ENCODE data around the gene MBNL2. TPM values are rescaled to one million over a fixed set of nuclear protein-coding genes. Genes with fewer than 3 reads are reported as not detected.

Gene MBNL2
- total RNA-seq, 1 experiment from 2014 or later, result 74.3 TPM

- Mint-ChIP-seq H3K4me1 (ENCODE audit: insufficient read depth, unreplicated experiment) (peaks cover 6% of the 10 kb centered on the region), H3K4me3 (ENCODE audit: unreplicated experiment) (no peak overlapping the region), H3K27ac (ENCODE audit: low read depth, unreplicated experiment) (no peak overlapping the region), H3K27me3 (ENCODE audit: insufficient read depth, unreplicated experiment) (no peaks in the 10 kb centered on the region), H3K36me3 (ENCODE audit: insufficient read depth, unreplicated experiment) (peaks cover 5% of the 10 kb centered on the region), H3K9me3 (ENCODE audit: unreplicated experiment) (no peaks in the 10 kb centered on the region)
- TF ChIP-seq CTCF (IDR thresholded peaks at IDR 0.05; ENCODE audit: unreplicated experiment), result no peak
- intact Hi-C loops (cut with micrococcal nuclease), result no loop called here
- ChIA-PET CTCF (interaction anchor here (0.7 to 1.7 kb wide), 3 partner anchors 26 to 208 kb away, joined by 3 to 4 read pairs (median 3); partner anchors contain the start of gene MBNL2), POLR2A (no interaction called here)
- no TSS peak for BruUV-seq (replicated peaks)
- no peak for DNase-seq (ENCODE audit: unreplicated experiment)
Observed at GRCh38 chr13:97317933-97318332, 95.8 kb downstream of the MBNL2 start.

- H3K27me3 Mint-ChIP-seq (ENCODE audit: insufficient read depth, unreplicated experiment), result no peaks in the 10 kb centered on the region
- H3K4me1 Mint-ChIP-seq (ENCODE audit: insufficient read depth, unreplicated experiment), result peaks cover 10% of the 10 kb centered on the region
- H3K9me3 Mint-ChIP-seq (ENCODE audit: unreplicated experiment), result no peaks in the 10 kb centered on the region
- DNase-seq (ENCODE audit: unreplicated experiment), result no peak
- no peak overlapping the region for H3K4me3 Mint-ChIP-seq (ENCODE audit: unreplicated experiment)
- H3K27ac Mint-ChIP-seq (ENCODE audit: low read depth, unreplicated experiment), result no peak overlapping the region
- intact Hi-C loops (cut with micrococcal nuclease), result no loop called here
- POLR2A ChIA-PET, result no interaction called here
- CTCF ChIA-PET, result interaction anchor here (0.6 to 1.7 kb wide), 4 partner anchors 66 to 209 kb away, joined by 3 read pairs; partner anchors contain the start of gene MBNL2
- no peak for TF ChIP-seq CTCF (IDR thresholded peaks at IDR 0.05; ENCODE audit: unreplicated experiment)
- peaks cover 5% of the 10 kb centered on the region for H3K36me3 Mint-ChIP-seq (ENCODE audit: insufficient read depth, unreplicated experiment)
- no TSS peak for BruUV-seq (replicated peaks)
Observed at GRCh38 chr13:97318532-97318931, 96.4 kb downstream of the MBNL2 start.

GRCh38 chr13:97319113-97319720, 97.1 kb downstream of the MBNL2 start:
- H3K36me3 Mint-ChIP-seq (ENCODE audit: insufficient read depth, unreplicated experiment), result peaks cover 5% of the 10 kb centered on the region
- POLR2A ChIA-PET, result interaction anchor here (0.9 kb wide), 2 partner anchors 97 to 1266 kb away, joined by 3 read pairs; partner anchors contain the start of genes MBNL2 and UGGT2
- intact Hi-C loops (cut with micrococcal nuclease), result no loop called here

More at GRCh38 chr13:97319113-97319720, 97.1 kb downstream of the MBNL2 start:
- CTCF ChIA-PET, result interaction anchor here (0.6 to 1.7 kb wide), 5 partner anchors 66 to 107 kb away, joined by 3 read pairs; partner anchors contain the start of gene MBNL2
- no TSS peak for BruUV-seq (replicated peaks)
- H3K4me3 Mint-ChIP-seq (ENCODE audit: unreplicated experiment), result no peak overlapping the region
- no peak for DNase-seq (ENCODE audit: unreplicated experiment)
- peaks cover 10% of the 10 kb centered on the region for H3K4me1 Mint-ChIP-seq (ENCODE audit: insufficient read depth, unreplicated experiment)
- H3K27ac Mint-ChIP-seq (ENCODE audit: low read depth, unreplicated experiment), result no peak overlapping the region
- no peaks in the 10 kb centered on the region for H3K9me3 Mint-ChIP-seq (ENCODE audit: unreplicated experiment)
- no peaks in the 10 kb centered on the region for H3K27me3 Mint-ChIP-seq (ENCODE audit: insufficient read depth, unreplicated experiment)
- no peak for TF ChIP-seq CTCF (IDR thresholded peaks at IDR 0.05; ENCODE audit: unreplicated experiment)

Data from MCF 10A (cell line).